ENCODE measurements around the gene SDF4. TPM values are rescaled to one million over a fixed set of nuclear protein-coding genes. Genes with fewer than 3 reads are reported as not detected.

SDF4 gene
- total RNA-seq, 1 experiment from 2014 or later = 122 TPM

Small RNA genes lying within 50 kb of the gene (microRNA-seq; reads per million reads assigned to microRNA genes)
- gene MIR200A (7.7 reads per million, percentile 43 among the genes with 10 or more reads in this experiment), gene MIR200B (120 reads per million, percentile 74 among the genes with 10 or more reads in this experiment), gene MIR429 (9.3 reads per million, percentile 47 among the genes with 10 or more reads in this experiment)

Other genes with a start within 250 kb of the SDF4 start
- not detected in 2 replicates for gene PERM1, start 249.9 kb downstream of the SDF4 start, total RNA-seq (2022)
- 42.1 and 42.6 TPM in 2 replicates for gene HES4, start 231.9 kb downstream of the SDF4 start, total RNA-seq (2022)
- 7.4 and 8.8 TPM in 2 replicates for gene ISG15, start 218.5 kb downstream of the SDF4 start, total RNA-seq (2022)
- 286 and 303 TPM in 2 replicates for gene AGRN, start 211.9 kb downstream of the SDF4 start, total RNA-seq (2022)
- gene RNF223, start 157.7 kb downstream of the SDF4 start, total RNA-seq (2022) = 0.30 and 0.37 TPM in 2 replicates
- 15.7 and 18.6 TPM in 2 replicates for gene C1orf159, start 115.9 kb downstream of the SDF4 start, total RNA-seq (2022)
- not detected in 2 replicates for gene TTLL10, start 58.1 kb downstream of the SDF4 start, total RNA-seq (2022)
- not detected in 2 replicates for gene TNFRSF18, start 25.4 kb downstream of the SDF4 start, total RNA-seq (2022)
- gene TNFRSF4, start 17.8 kb downstream of the SDF4 start, total RNA-seq (2022) = not detected in 2 replicates
- gene B3GALT6, start 236 bp upstream of the SDF4 start, total RNA-seq (2022) = 24.6 and 31.5 TPM in 2 replicates
- 1.5 and 3.3 TPM in 2 replicates for gene C1QTNF12, start 14.7 kb upstream of the SDF4 start, total RNA-seq (2022)
- 62.1 and 70.5 TPM in 2 replicates for gene UBE2J2, start 41.9 kb upstream of the SDF4 start, total RNA-seq (2022)
- gene SCNN1D, start 48.4 kb upstream of the SDF4 start, total RNA-seq (2022) = 1.8 and 2.2 TPM in 2 replicates
- gene ACAP3, start 75.9 kb upstream of the SDF4 start, total RNA-seq (2022) = 31.5 and 33.5 TPM in 2 replicates
- 15.9 and 27.4 TPM in 2 replicates for gene PUSL1, start 76.6 kb upstream of the SDF4 start, total RNA-seq (2022)
- 122 and 129 TPM in 2 replicates for gene INTS11, start 92.7 kb upstream of the SDF4 start, total RNA-seq (2022)
- gene CPTP, start 92.8 kb upstream of the SDF4 start, total RNA-seq (2022) = 19.3 and 21.0 TPM in 2 replicates
- 0.17 TPM in 1 of 2 replicates, not detected in the other for gene TAS1R3, start 99.3 kb upstream of the SDF4 start, total RNA-seq (2022)
- 96.2 and 113 TPM in 2 replicates for gene DVL1, start 117.4 kb upstream of the SDF4 start, total RNA-seq (2022)
- not detected in 2 replicates for gene MXRA8, start 126.6 kb upstream of the SDF4 start, total RNA-seq (2022)
- 120 and 148 TPM in 2 replicates for gene AURKAIP1, start 143.2 kb upstream of the SDF4 start, total RNA-seq (2022)
- gene CCNL2, start 167.3 kb upstream of the SDF4 start, total RNA-seq (2022) = 230 and 248 TPM in 2 replicates
- 131 and 137 TPM in 2 replicates for gene MRPL20, start 175.3 kb upstream of the SDF4 start, total RNA-seq (2022)
- gene ANKRD65, start 189.3 kb upstream of the SDF4 start, total RNA-seq (2022) = 0.86 and 1.4 TPM in 2 replicates
- gene VWA1, start 203.7 kb upstream of the SDF4 start, total RNA-seq (2022) = 0.37 and 0.54 TPM in 2 replicates
- 0.27 and 2.0 TPM in 2 replicates for gene ATAD3C, start 217.7 kb upstream of the SDF4 start, total RNA-seq (2022)
- gene ATAD3B, start 239.8 kb upstream of the SDF4 start, total RNA-seq (2022) = 42.2 and 46.9 TPM in 2 replicates

All from MCF 10A (cell line).